K562 (cell line): ENCODE results near the gene POLDIP3. TPM values are rescaled to one million over a fixed set of nuclear protein-coding genes. Genes with fewer than 3 reads are reported as not detected.

Experiments
- HDAC3 ChIP-seq: fragments of 450-650 bp; IDR thresholded peaks from 2 replicates; pipeline ENCODE4 v1.6.1; 2018; ENCODE audit warnings: borderline replicate concordance, mild to moderate bottlenecking, moderate library complexity; ENCODE audit not compliant: partially characterized antibody
- HMG20A ChIP-seq: fragments of 450-650 bp; formaldehyde crosslinking; conservative IDR thresholded peaks from 2 replicates; pipeline ENCODE4 v1.4.0; 2020; ENCODE audit warnings: mild to moderate bottlenecking, mixed read lengths
- HNRNPK ChIP-seq: fragments of 200-400 bp; formaldehyde crosslinking; IDR thresholded peaks from one replicate; pipeline ENCODE4 v1.6.1; 2018; ENCODE audit warnings: mild to moderate bottlenecking, low read depth, low read length; ENCODE audit not compliant: poor library complexity, severe bottlenecking
- ILF3 ChIP-seq: fragments of 450-650 bp; IDR thresholded peaks from 2 replicates; pipeline ENCODE4 v1.6.1; 2018; ENCODE audit warnings: antibody characterized with exemption, mild to moderate bottlenecking, moderate library complexity, borderline replicate concordance
- ILK ChIP-seq: fragments of 450-650 bp; IDR thresholded peaks from 2 replicates; pipeline ENCODE4 v1.6.1; 2016; ENCODE audit warnings: missing genetic modification characterization, low read depth, mild to moderate bottlenecking, missing compliant biosample characterization, moderate library complexity, borderline replicate concordance
- IRF9 ChIP-seq: fragments of 450-650 bp; IDR thresholded peaks from 2 replicates; pipeline ENCODE4 v1.6.1; 2016; ENCODE audit warnings: missing biosample characterization, missing genetic modification characterization
- MEF2A ChIP-seq: IDR thresholded peaks from 2 replicates; pipeline ENCODE4 v1.6.1; 2011; ENCODE audit warnings: low read depth, mild to moderate bottlenecking, low read length, moderate library complexity; ENCODE audit not compliant: control insufficient read depth
- MGA ChIP-seq: fragments of 450-650 bp; IDR thresholded peaks from 2 replicates; pipeline ENCODE4 v1.6.1; 2016; ENCODE audit warnings: mild to moderate bottlenecking, moderate library complexity
- RAD21 ChIP-seq, 2 experiments: fragments of 250-450 bp in 1 of 2; fragments of 450-650 bp in 1 of 2; sonication (Bioruptor Pico) in 1 of 2; formaldehyde crosslinking in 1 of 2; IDR thresholded peaks in 1 of 2; conservative IDR thresholded peaks in 1 of 2; 2 replicates each; pipeline versions ENCODE4 v1.4.0 to v1.8.0; 2020 to 2022; ENCODE audit warnings: mild to moderate bottlenecking in 2 of 2, moderate library complexity in 1 of 2
- SIX5 ChIP-seq, 2 experiments: IDR thresholded peaks; 2 replicates each; pipeline ENCODE4 v1.6.1; 2011; ENCODE audit warnings: low read length in 2 of 2, borderline replicate concordance in 1 of 2, low read depth in 1 of 2, mild to moderate bottlenecking in 1 of 2, moderate library complexity in 1 of 2; ENCODE audit not compliant: insufficient read depth in 1 of 2
- SPI1 ChIP-seq: IDR thresholded peaks from 2 replicates; pipeline ENCODE4 v1.6.1; 2011; ENCODE audit warnings: low read depth, low read length, control low read depth, borderline replicate concordance
- SRSF1 ChIP-seq: fragments of 200-400 bp; formaldehyde crosslinking; IDR thresholded peaks from 2 replicates; pipeline ENCODE4 v1.6.1; 2017; ENCODE audit warnings: mild to moderate bottlenecking, low read depth, low read length, moderate library complexity
- SUPT5H ChIP-seq: fragments of 450-650 bp; IDR thresholded peaks from 2 replicates; pipeline ENCODE4 v1.6.1; 2016
- polyA plus RNA-seq, 8 experiments: library from polyadenylated mRNA; depleted of rRNA in 4 of 8; stranded (reverse) in 5 of 8; unstranded in 3 of 8; fragments of >200 nt; fragmentation: Nextera tagmentation in 2 of 8; fragmentation: Illumina TruSeq in 1 of 8; extraction: Ambion mirVana in 2 of 8; extraction: Trizol in 1 of 8; gene quantifications; 2 replicates each; pipeline versions ENCODE4 v1.2.1 to v1.2.3, GENCODE V29; 2011 to 2014; ENCODE audit warnings: inconsistent platforms in 1 of 8, missing spikeins in 1 of 8
- total RNA-seq, 7 experiments: library from RNA; depleted of rRNA in 6 of 7; stranded (reverse); fragments of >200 nt in 6 of 7; fragmentation: Illumina TruSeq in 2 of 7; extraction: Trizol in 2 of 7; gene quantifications; 2 replicates each; pipeline versions ENCODE4 v1.2.1 to v1.2.3, GENCODE V29; 2011 to 2021; ENCODE audit warnings: low replicate concordance in 1 of 7

Gene POLDIP3
- total and polyA plus RNA-seq, 9 of the 15 experiments (the other 6 are each of a cell fraction or from before 2014, with no cell fraction given) = 14.3 to 53.0 (median 26.3) TPM

GRCh38 chr22:42614312-42615091, at the start of gene POLDIP3 (continued):
- TF ChIP-seq ILK (tag) (no peak), IRF9 (no peak), HDAC3 (no peak), SPI1 (no peak), HMG20A (CRISPR knock-in tag) (no peak), RAD21 (CRISPR knock-in tag; conservative IDR thresholded peaks at IDR 0.05 in 1 of 2, IDR thresholded peaks at IDR 0.05 in 1 of 2) (no peak), SIX5 (IDR thresholded peaks at IDR 0.05; ENCODE audit: borderline replicate concordance in 1 of 2, insufficient read depth in 1 of 2, low read depth in 1 of 2, low read length in 2 of 2) (no peak), SUPT5H (no peak), MEF2A (no peak), HNRNPK (no peak), SRSF1 (no peak), ILF3 (no peak), MGA (0 out of 2 replicates have a peak, but pooled peaks have one; percentile 11)
